Caco-2 (cell line): ENCODE results near the gene LRG1. TPM values are rescaled to one million over a fixed set of nuclear protein-coding genes. Genes with fewer than 3 reads are reported as not detected.
A peak's percentile ranks its signal among the peaks of the same experiment; 100 is the strongest.

Source experiments
- BruUV-seq: library from RNA; stranded (reverse); fragments of 400-500 nt; replicated peaks from 2 replicates; lab custom pipeline; 2021; lab: Mats Ljungman, UMichigan
- CTCF ChIA-PET: fragments of 300-600 bp; sonication (Branson Sonifier 250); formaldehyde crosslinking; loops from one replicate; lab custom pipeline; 2022; ENCODE audit warnings: antibody characterized with exemption; lab: Charles Lee
- POLR2A ChIA-PET: fragments of 300-600 bp; sonication (Branson Sonifier 250); formaldehyde crosslinking; loops from one replicate; lab custom pipeline; 2022; ENCODE audit warnings: antibody characterized with exemption; lab: Charles Lee
- DNase-seq, 2 experiments: peaks; one replicate each; pipeline versions ENCODE4 v3.0.0 to v3.0.0-alpha.2; 2020 to 2022
- H3K27me3 ChIP-seq: replicated peaks from 2 replicates; pipeline ENCODE4 v1.6.0; 2011; ENCODE audit warnings: low read length; ENCODE audit not compliant: control insufficient read depth, insufficient read depth
- H3K36me3 ChIP-seq: 2 replicates; pipeline ENCODE4 v1.5.1; 2011; ENCODE audit warnings: low read length; ENCODE audit not compliant: control insufficient read depth, insufficient read depth
- H3K4me1 ChIP-seq: fragments of 250-450 bp; sonication (Bioruptor Pico); 2 replicates; pipeline ENCODE4 v1.5.1; 2020; ENCODE audit warnings: mild to moderate bottlenecking
- H3K4me3 ChIP-seq: 2 replicates; pipeline ENCODE4 v1.5.1; 2011; ENCODE audit warnings: low read depth, mild to moderate bottlenecking, control low read depth, low read length
- H3K9me3 ChIP-seq: fragments of 250-450 bp; sonication (Bioruptor Pico); 2 replicates; pipeline ENCODE4 v1.5.1; 2020; ENCODE audit warnings: mild to moderate bottlenecking, moderate library complexity
- H3K27ac Mint-ChIP-seq: one replicate; pipeline ENCODE4 v1.8.0; 2022; ENCODE audit warnings: mixed read lengths; ENCODE audit not compliant: unreplicated experiment
- H3K27me3 Mint-ChIP-seq: one replicate; pipeline ENCODE4 v1.8.0; 2022; ENCODE audit warnings: mixed read lengths; ENCODE audit not compliant: insufficient read depth, unreplicated experiment
- H3K36me3 Mint-ChIP-seq: one replicate; pipeline ENCODE4 v1.8.0; 2022; ENCODE audit warnings: mild to moderate bottlenecking, mixed read lengths; ENCODE audit not compliant: insufficient read depth, unreplicated experiment
- H3K4me1 Mint-ChIP-seq: one replicate; pipeline ENCODE4 v1.8.0; 2022; ENCODE audit warnings: low read depth, mixed read lengths; ENCODE audit not compliant: unreplicated experiment
- H3K4me3 Mint-ChIP-seq: one replicate; pipeline ENCODE4 v1.8.0; 2022; ENCODE audit warnings: mild to moderate bottlenecking, moderate library complexity, mixed read lengths; ENCODE audit not compliant: unreplicated experiment
- H3K9me3 Mint-ChIP-seq: one replicate; pipeline ENCODE4 v1.8.0; 2022; ENCODE audit warnings: mixed read lengths; ENCODE audit not compliant: unreplicated experiment
- CTCF ChIP-seq, 2 experiments: fragments of 200-600 bp in 1 of 2; IDR thresholded peaks; 1 replicate in 1 of 2; 2 replicates in 1 of 2; pipeline versions ENCODE4 v1.5.1 to v1.8.0; 2011 to 2022; ENCODE audit warnings: antibody characterized with exemption in 1 of 2, control low read depth in 1 of 2, inconsistent platforms in 1 of 2, low read depth in 1 of 2, low read length in 1 of 2, mild to moderate bottlenecking in 1 of 2, moderate library complexity in 1 of 2; ENCODE audit not compliant: insufficient read depth in 1 of 2, severe bottlenecking in 1 of 2, unreplicated experiment in 1 of 2
- intact Hi-C: fragments of 100-400 bp; cut with micrococcal nuclease; formaldehyde crosslinking; loops from one replicate; pipeline ENCODE4 v1.10.0; 2022; ENCODE audit not compliant: unreplicated experiment
- total RNA-seq: library from RNA; stranded (reverse); gene quantifications from 2 replicates; pipeline ENCODE4 v1.2.3, GENCODE V29; 2022

Gene LRG1
- total RNA-seq, 1 experiment from 2014 or later, result 0.61 TPM

GRCh38 chr19:4522291-4523002, 17.4 kb downstream of the LRG1 start:
- no peaks in the 10 kb centered on the region for H3K27me3 Mint-ChIP-seq
- H3K36me3 ChIP-seq, result no peaks in the 10 kb centered on the region
- H3K9me3 Mint-ChIP-seq, result no peaks in the 10 kb centered on the region
- TF ChIP-seq CTCF (IDR thresholded peaks at IDR 0.05; ENCODE audit: insufficient read depth in 1 of 2, low read depth in 1 of 2, low read length in 1 of 2, severe bottlenecking in 1 of 2, unreplicated experiment in 1 of 2), result no peak
- ChIA-PET POLR2A (no interaction called here), CTCF (interaction anchor here (0.7 to 1.0 kb wide), 3 partner anchors 51 to 180 kb away, joined by 4 to 5 read pairs (median 4); no protein-coding TSS in a partner anchor)
- H3K27me3 ChIP-seq, result no peaks in the 10 kb centered on the region
- intact Hi-C loops, result no loop called here
- H3K4me3 Mint-ChIP-seq, result no peak overlapping the region
- no peaks in the 10 kb centered on the region for H3K36me3 Mint-ChIP-seq
- no peak for DNase-seq
- H3K4me1 ChIP-seq, result peaks cover 16% of the 10 kb centered on the region
- peaks cover 14% of the 10 kb centered on the region for H3K4me1 Mint-ChIP-seq
- no peak overlapping the region for H3K4me3 ChIP-seq
- no peaks in the 10 kb centered on the region for H3K9me3 ChIP-seq
- BruUV-seq, result no TSS peak
- no peak overlapping the region for H3K27ac Mint-ChIP-seq

GRCh38 chr19:4521888-4522242, 18.0 kb downstream of the LRG1 start:
- Mint-ChIP-seq H3K4me1 (peaks cover 14% of the 10 kb centered on the region), H3K27me3 (no peaks in the 10 kb centered on the region), H3K36me3 (no peaks in the 10 kb centered on the region), H3K9me3 (no peaks in the 10 kb centered on the region), H3K4me3 (no peak overlapping the region), H3K27ac (no peak overlapping the region)
- no peaks in the 10 kb centered on the region for H3K36me3 ChIP-seq
- no peak for TF ChIP-seq CTCF (IDR thresholded peaks at IDR 0.05; ENCODE audit: insufficient read depth in 1 of 2, low read depth in 1 of 2, low read length in 1 of 2, severe bottlenecking in 1 of 2, unreplicated experiment in 1 of 2)
- H3K27me3 ChIP-seq, result no peaks in the 10 kb centered on the region
- ChIA-PET POLR2A (interaction anchor here (0.8 kb wide), 1 partner anchor 51 kb away, joined by 4 read pairs; no protein-coding TSS in a partner anchor), CTCF (no interaction called here)
- BruUV-seq, result no TSS peak
- peaks cover 16% of the 10 kb centered on the region for H3K4me1 ChIP-seq
- intact Hi-C loops, result no loop called here
- no peak for DNase-seq
- no peak overlapping the region for H3K4me3 ChIP-seq
- no peaks in the 10 kb centered on the region for H3K9me3 ChIP-seq

GRCh38 chr19:4521170-4521887, 18.5 kb downstream of the LRG1 start:
- no peaks in the 10 kb centered on the region for H3K27me3 Mint-ChIP-seq
- H3K4me1 Mint-ChIP-seq, result peaks cover 14% of the 10 kb centered on the region
- H3K4me3 Mint-ChIP-seq, result peak overlapping the region; percentile 15
- POLR2A ChIA-PET, result interaction anchor here (0.8 kb wide), 1 partner anchor 50 kb away, joined by 4 read pairs; no protein-coding TSS in a partner anchor
- intact Hi-C loops, result no loop called here
- Histone ChIP-seq H3K4me1 (peaks cover 16% of the 10 kb centered on the region), H3K4me3 (no peak overlapping the region), H3K27me3 (no peaks in the 10 kb centered on the region), H3K9me3 (no peaks in the 10 kb centered on the region), H3K36me3 (no peaks in the 10 kb centered on the region)
- no peaks in the 10 kb centered on the region for H3K36me3 Mint-ChIP-seq
- no peaks in the 10 kb centered on the region for H3K9me3 Mint-ChIP-seq
- DNase-seq, result peak; percentile 34 to 73
- no peak for TF ChIP-seq CTCF (IDR thresholded peaks at IDR 0.05; ENCODE audit: insufficient read depth in 1 of 2, low read depth in 1 of 2, low read length in 1 of 2, severe bottlenecking in 1 of 2, unreplicated experiment in 1 of 2)
- CTCF ChIA-PET, result no interaction called here
- no peak overlapping the region for H3K27ac Mint-ChIP-seq
- BruUV-seq, result no TSS peak
